GM18499 (cell line): ENCODE results near the gene SLC35E4.
"Not testable (repeated sequence)": the region's sequence is repeated elsewhere in the genome, so short reads cannot be mapped to it uniquely, and the experiment has no call there.

Source experiments
- ATAC-seq: cut with Tn5 transposase; IDR thresholded peaks from one replicate; pipeline ENCODE4 v1.9.1; 2021; ENCODE audit warnings: moderate number of reproducible peaks; ENCODE audit not compliant: insufficient read depth, unreplicated experiment

Gene SLC35E4

DNA sequence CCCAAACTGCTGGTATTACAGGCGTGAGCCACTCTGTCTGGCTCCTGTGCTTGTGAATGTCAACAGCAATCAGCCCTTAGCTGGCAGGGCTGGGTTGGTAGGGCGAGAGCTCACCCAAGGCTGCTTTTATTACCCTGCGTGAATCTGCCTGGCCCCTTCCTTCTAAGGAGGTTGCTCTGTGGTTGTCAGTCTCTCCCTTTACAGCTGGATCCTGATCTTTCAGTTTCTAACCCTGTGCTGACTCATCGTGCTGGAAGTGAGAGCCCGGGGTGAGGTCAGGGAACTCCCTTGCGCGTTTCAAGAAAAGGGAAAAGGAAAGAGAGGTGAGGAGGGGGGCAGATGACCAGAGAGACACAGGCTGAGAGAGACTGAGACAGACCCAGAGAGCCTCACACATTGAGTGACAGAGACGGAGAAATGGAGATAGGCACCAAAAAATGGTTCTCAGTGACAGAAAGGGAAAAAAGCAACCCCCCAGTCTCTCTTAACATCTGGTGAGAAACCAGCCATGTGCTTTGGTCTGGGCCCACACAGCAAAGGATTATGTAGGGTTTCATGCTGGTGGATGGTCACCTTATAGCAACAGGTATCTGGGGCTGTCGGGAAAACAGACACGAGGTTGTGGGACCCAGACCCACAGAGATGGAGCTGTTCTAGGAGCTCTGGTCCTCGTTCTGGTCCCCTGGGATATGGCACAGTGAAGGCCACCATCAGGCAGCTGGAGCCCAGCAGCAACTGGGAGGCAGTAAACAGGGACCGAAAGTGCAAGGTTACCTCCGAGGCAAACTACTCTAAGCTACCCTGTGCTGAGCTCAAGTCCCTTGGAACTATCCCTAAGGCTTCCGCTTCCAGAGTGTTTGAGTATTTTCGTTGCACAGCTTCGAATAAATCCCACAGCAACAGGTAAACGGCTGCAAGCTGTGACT, 26.1 kb upstream of the SLC35E4 start:
- ATAC-seq = no peak

DNA sequence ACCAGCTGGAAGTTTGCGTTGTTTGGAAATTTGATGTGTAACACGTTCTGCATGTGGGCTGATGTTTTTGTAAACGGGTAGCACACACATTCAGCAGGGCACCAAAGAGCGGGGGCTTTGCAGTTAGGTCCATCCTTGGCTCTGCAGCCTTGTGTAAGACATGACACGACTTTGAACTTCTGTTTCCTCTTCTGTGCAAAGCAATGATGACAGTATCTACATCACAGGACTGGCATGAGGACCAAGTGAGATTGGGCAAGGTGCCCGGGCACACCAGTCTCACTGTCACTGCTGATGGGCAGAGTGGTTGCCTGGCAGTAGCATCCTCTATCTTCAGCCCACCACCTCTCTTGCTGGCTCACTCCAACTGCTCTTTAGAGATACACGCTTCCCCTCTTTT, 25.3 kb upstream of the SLC35E4 start:
- no peak for ATAC-seq

DNA sequence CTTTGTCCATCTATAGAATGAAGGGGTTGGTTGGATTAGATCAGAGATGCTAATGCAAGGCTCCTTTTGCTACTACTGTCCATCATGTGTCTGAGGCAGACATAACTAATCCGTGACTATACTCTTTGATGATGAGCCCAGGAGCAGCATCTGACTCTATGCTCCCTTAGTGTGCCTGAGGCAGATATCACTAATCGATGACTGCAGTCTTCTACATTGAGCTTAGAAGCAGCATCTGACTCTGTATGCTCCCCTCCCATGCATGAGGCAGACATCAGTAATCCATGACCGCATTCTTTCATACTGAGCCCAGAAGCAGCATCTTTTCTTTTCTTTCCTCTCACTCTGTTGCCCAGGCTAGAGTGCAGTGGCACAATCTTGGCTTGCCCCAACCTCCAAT, 24.4 kb upstream of the SLC35E4 start:
- ATAC-seq = no peak

GRCh38 chr22:30612789-30613188, 22.8 kb upstream of the SLC35E4 start:
- no peak for ATAC-seq

GRCh38 chr22:30614268-30614667, 21.3 kb upstream of the SLC35E4 start:
- no peak for ATAC-seq

DNA sequence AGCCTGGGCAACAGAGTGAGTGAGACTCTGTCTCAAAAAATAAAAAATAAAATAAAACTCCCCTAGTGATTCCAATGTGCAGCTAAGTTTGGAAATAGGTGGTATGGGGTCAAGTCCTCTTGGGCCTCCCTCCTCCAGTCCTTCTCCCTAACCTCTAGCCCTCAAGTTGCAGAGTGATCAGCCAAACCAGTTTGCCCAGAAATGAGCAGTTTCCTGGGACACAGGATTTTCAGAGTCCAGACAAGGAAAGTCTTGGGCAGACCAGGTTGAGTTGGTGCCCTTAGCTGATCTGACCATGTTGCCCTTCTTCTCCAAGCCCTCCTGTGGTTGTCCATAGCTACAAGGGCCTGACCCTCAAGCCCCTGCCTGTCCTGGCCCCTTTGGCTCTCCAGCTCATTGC, 20.7 kb upstream of the SLC35E4 start:
- no peak for ATAC-seq

DNA sequence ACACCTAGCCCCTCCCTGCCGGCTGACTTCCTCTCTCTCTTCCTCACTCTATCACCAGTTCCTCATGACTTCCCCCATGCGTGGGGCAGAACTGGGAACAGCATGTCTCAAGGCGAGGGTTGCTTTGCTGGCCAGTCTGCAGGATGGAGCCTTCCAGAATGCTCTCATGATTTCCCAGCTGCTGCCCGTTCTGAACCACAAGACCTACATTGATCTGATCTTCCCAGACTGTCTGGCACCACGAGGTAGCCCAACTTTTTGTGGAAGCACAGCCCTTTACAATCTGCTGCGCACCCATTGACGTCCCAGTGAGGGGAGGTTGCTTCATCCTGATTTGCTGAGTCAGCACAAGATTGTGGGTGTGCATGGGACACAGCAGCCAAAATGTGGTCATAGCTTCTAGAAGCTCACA, 20.0 kb upstream of the SLC35E4 start:
- no peak for ATAC-seq

DNA sequence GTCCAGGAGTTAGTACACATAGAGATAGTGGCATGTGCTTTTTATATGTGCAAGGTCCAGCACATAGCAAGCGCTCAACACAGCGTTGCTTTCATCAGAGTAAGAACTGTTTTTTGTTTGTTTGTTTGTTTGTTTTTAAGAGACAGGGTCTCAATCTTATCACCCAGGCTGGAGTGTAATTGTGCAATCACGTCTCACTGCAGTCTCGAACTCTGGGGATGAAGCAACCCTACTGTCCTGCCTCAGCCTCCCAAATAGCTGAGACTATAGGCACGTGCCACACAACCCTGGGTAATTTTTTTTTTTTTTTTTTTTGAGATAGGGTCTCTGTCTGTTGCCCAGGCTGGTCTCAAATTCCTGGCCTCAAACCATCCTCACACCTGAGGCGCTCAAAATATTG, 17.8 kb upstream of the SLC35E4 start:
- ATAC-seq = no peak

DNA sequence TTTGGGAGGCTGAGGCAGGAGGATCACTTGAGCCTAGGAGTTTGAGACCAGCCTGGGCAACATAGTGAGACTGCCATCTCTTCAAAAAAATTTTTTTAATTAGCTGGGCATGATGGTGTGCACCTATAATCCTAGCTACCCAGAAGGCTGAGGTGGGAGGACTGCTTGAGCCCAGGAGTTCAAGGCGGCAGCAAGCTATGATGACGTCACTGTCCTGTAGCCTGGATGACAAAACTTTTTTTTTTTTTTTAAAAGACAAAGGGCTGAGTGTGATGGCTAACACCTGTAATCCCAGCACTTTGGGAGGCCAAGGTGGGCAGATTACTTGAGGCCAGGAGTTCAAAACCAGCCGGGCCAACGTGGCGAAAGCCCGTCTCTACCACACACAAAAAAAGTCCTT, 15.7 kb upstream of the SLC35E4 start:
- ATAC-seq = not testable (repeated sequence)

DNA sequence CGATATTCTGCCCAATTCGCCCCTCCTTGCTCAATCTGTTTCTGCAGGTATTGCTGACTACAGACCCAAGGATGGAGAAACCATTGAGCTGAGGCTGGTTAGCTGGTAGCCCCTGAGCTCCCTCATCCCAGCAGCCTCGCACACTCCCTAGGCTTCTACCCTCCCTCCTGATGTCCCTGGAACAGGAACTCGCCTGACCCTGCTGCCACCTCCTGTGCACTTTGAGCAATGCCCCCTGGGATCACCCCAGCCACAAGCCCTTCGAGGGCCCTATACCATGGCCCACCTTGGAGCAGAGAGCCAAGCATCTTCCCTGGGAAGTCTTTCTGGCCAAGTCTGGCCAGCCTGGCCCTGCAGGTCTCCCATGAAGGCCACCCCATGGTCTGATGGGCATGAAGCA, 9.2 kb upstream of the SLC35E4 start:
- no peak for ATAC-seq

- no peak for ATAC-seq
Observed at GRCh38 chr22:30627471-30627870, 8.1 kb upstream of the SLC35E4 start.

- no peak for ATAC-seq
Observed at GRCh38 chr22:30628491-30628890, 7.1 kb upstream of the SLC35E4 start.

GRCh38 chr22:30631469-30631868, 4.1 kb upstream of the SLC35E4 start:
- not testable (repeated sequence) for ATAC-seq

DNA sequence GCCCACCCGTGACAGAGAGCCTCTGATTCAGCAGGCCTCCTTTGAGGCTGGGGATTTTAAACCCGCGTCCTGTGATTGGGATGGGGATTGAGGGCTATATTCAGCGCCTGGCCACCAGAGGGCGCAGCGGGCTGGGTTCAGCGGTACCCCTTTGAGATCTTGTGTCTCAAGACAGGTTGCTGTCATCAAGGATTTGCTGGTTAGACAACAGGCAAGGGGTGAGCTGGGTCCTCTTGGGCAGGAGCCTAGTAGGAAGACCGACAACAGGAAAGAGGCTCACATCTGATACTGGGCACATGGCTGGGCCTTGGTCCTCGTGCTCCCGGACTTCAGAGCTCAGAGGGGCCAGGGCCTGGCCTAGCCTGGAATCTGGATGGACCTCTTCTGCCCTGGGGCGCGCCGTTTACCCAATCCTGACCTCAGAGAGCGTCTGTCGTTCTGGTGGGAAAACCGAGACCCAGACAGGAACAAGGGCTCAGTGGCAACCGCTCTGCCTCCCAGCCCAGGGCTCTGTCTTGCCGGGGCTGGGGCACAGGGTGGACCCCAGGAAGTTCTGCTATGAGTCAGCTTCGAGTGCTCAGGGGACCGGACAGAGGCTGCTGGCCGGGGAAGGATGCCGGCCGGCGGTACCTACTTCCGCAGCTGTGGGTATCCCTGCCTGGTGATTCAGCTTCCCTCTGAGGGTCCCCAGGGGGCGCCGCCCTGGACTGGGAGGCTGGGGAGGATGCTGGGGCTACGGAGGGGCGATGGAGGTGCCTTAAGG, 929 bp upstream of the SLC35E4 start:
- no peak for ATAC-seq

- ATAC-seq = no peak
Observed at GRCh38 chr22:30636226-30637077, 871 bp downstream of the SLC35E4 start.

- no peak for ATAC-seq
Observed at GRCh38 chr22:30637701-30638114, 2.1 kb downstream of the SLC35E4 start.

- ATAC-seq = no peak
Observed at GRCh38 chr22:30640361-30640760, 4.8 kb downstream of the SLC35E4 start.

- no peak for ATAC-seq
Observed at GRCh38 chr22:30640839-30641430, 5.4 kb downstream of the SLC35E4 start.

DNA sequence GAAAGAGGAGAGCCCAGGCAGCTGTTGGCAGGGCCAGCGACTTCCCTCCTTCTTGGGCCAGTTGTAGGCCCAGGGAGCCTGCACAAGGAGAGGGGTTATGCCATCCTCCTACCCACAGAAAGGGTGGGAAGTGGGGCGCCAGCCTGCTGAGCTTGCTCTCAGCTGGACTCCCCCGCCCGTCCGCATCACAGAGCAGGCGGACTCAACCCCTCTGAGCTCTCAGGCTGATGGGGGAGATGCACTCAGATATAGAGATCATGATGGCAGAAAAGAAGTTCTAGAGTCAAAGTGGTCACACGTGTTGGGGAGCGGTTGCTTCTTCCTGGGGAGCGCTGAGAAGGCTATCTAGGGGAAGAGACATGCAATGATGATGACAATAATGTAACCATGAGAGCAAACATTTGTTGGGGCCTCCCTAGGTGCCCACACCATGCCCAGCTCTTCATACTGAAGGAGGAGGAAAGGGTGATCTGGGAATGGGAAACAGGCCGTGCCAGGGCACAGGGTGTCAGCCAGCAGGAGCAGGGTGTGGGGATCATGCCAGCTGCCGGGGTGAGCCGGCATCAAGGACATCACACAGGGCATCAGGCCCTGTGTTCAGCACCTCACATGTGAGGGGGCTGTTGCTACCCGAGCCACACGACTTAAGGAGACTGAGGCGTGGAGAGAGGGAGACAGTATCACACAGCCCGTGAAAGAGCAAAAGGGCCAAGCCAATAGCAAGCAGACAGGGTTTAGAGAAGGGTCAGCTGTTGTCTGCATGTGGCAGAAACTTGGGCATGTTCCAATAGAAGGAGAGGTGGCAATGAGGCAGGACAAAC, 7.7 kb downstream of the SLC35E4 start:
- ATAC-seq = no peak
